ENCODE results near the gene GOSR2.

GRCh38 chr17:46950997-46951621 is 28.1 kb downstream of the GOSR2 start:
- TF ChIP-seq SUZ12 (IDR thresholded peaks at IDR 0.05; ENCODE audit: extremely low read depth, insufficient read depth, insufficient read length) (no peak), YY1 (IDR thresholded peaks at IDR 0.05; ENCODE audit: insufficient read depth, insufficient read length) (no peak)
